Globus pallidus (tissue), 1 donor: ENCODE data around the gene SAMD13.

Source experiments
- DNase-seq: peaks from one replicate; pipeline ENCODE4 v3.0.0-alpha.2; 2015; ENCODE audit warnings: low spot score

SAMD13 gene, protein sequence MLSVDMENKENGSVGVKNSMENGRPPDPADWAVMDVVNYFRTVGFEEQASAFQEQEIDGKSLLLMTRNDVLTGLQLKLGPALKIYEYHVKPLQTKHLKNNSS

DNA sequence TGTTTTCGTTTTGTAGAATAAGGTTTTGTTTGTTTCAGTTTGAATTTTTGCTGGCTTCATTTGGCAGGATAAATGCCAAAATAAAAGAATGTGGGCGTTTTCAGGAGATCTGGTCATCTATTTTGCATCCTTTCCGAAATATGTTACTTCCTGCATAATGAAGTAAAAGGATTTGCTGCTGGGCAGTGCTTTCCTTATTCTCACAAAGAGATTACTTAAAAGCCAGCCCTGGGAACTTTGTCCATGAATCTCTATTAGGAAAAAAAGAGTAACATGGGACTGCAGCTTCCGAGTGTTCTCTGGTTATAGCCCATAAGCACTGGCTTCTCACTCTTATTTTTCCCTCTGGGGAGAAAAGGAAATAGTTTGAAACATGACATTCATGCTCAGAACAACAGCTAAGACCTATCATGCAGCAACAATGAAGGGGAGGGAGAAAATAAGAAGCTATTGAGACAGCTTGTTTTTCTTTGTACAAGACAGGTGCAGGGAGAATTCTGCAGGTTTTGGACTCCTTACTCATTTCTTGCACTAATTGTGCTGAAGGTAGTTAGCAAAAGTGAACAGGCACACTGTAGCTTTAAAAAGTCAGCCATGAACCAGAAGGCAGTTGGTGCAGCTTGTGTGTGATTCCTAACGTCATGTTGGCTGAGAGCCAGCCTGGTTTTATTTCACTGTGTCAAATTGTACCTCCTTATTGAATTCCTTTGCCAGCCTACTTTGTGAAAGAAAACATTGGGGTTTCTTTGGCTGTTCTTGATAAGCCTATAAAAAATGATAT is at the start of gene SAMD13:
TSS of gene SAMD13 (plus strand) at position 705 of the 781 bp plus-strand sequence. CDS start 1,527 bp downstream, outside the sequence.
- peak; percentile 87 for DNase-seq

DNA sequence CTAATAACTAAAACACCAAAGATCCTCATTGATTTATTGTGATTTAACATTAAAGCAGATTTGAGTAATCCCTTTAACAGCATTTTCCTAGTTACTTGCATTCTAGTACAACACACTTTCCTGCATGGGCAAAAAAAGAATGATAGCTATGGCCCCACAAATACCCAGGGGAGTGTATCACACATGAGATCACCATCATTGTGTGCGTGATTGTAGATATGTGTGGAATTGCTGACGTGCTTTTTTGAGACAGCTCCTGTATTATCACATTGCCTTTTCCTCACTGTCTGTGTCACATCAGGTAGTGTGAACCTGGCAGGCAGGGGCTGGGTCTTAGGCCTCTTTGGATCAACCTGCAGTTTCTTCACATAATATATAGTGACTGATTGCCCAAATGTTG is 48.5 kb upstream of the SAMD13 start:
- no peak for DNase-seq

DNA sequence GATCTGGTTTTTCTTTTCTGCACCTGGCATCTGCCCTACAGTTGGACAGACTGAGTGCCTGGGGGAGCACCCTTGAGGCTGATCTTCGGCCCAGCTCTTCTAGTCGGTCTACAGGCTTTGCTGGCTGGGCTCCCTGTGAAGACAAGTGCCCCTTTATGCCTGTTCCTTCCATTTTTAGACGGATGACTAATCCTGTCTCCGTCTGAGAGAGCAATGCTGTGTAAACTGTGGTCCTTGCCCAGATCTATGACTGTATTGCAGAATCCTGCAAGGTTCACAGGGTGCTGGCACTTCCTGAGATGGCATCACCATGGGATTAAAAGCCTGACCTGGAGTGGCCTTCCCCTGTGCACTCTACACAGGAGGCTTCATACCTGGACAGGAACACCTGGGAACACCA is 47.6 kb upstream of the SAMD13 start:
- peak; percentile 96 for DNase-seq

DNA sequence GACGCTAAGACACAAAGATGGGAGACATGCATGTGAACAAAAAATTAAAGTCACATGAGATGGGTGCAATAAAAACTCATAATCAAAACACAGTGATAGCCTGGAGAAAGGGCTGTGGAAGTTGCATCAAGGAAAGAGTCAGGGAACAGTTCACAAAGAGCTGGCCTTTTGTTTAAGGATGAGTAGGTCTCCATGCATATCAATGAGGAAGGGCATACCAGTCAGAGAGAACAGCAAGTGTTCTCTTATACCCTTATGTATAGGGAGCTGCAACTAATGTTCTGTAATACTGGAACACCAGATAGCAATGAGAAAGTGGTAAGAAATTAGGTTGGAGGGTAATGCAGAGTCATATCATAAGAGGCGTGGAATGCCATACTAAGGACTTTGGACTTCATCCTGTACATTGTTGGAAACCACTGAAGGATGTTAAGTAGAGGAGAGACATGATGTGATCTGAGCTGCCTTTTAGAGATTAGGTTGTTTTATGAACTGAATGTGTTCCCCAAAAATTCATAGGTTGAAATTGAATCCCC is 46.7 kb upstream of the SAMD13 start:
- no peak for DNase-seq

DNA sequence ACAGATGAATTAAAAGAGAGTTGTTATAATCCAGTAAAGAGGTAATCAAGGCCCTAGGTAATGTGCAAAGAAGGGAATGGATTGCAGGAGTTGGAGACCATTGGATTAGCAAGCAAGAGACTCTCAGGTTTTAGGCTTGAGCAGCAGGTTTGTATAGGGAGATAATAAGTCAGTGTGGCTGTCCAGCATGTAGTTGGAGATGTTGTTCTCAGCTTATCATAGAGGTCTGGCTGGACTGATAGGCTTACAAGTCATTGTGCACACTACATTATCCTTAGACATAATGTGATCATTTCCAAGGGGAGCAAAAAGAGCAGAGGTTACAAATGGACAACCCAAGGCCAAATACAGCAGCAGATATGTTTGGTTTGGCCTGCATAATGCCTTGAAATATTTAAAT is 45.9 kb upstream of the SAMD13 start:
- DNase-seq = no peak

DNA sequence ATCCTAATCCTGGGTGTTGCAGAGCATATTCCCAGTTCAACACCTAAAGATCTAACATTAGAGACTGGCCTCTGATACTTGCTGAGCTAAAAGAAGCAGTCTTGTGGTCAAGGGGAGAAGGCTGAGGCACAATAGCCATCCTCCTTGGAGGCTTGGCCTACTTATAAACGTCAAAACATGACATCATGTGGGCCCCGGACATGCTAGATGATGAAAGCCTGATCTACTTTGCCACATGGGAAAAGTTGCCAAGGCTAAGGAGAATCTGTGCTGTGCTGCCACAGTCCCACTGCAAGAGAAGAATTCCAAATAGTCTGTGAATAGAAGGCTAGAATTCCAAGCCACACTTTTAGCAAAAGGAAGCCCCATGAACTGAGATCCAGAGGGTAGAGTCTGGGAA is 43.9 kb upstream of the SAMD13 start:
- DNase-seq = no peak

DNA sequence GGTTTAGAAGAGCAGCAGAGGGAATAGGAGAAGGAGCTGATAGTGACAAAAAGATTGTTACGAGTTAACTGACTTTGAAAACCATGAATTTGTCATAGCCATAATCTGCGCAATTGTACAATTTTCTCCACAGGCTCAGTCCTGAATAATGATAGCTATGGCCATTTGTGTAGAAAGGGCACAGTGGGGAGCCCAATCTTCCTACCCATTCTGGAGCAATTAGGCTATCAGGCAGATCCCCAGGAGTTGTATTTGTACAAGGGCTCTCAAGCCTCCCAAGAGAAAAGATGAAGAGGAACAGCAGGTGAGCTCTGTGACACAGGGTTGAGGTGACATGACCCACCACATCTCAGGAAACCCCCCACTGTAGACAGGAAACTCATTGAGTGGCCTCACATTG is 42.1 kb upstream of the SAMD13 start:
- DNase-seq = no peak

DNA sequence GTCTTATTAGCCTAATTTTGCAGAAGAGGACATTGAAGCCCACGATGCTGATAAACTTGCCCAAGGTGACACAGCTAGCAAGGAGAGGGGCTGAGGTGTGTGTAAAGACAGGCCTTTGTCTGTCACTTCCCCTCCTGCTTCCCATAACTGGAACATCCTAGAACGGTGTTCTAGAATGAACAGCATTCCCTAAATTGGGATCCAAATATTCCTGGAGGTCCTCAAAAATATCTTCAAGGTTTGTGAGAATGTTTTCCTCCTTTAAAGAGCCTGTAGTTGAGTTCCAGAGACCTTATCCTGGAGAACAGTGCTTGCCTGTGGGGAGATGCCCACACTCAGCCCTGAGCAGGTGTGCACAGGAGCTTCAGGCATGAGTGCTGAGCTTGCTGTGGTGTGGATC is 41.5 kb upstream of the SAMD13 start:
- no peak for DNase-seq

DNA sequence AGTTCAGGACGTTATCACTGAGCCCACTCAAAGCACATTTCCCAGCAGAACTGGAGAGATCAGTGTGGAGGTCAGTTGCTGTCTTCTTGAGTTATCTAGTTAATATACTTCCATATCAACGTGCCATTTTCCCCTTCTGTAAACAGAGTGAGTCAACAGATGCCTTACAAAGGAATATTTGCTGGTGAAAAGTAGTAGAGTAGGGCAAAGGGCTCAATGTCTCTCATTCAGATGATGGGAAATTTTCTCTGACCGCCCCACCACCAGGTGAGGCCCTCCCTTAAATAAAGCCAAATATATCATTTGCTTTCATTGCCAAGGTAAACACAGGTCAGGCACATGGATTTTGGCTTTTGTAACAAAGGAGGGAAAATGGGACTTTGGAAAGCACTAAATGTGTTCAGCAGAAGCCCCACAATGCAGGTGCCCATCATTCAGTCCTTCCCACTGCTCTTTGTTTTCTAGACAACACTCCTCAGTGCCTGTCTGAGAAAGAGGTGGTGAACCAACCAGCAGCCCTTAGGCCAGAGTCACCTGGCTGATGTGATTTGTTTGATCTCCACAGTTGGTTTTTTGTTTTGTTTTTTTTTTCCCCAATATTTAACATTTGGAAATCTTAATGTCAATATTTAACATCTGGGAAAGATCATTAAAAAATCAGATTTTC is 40.5 kb upstream of the SAMD13 start:
- DNase-seq = no peak

DNA sequence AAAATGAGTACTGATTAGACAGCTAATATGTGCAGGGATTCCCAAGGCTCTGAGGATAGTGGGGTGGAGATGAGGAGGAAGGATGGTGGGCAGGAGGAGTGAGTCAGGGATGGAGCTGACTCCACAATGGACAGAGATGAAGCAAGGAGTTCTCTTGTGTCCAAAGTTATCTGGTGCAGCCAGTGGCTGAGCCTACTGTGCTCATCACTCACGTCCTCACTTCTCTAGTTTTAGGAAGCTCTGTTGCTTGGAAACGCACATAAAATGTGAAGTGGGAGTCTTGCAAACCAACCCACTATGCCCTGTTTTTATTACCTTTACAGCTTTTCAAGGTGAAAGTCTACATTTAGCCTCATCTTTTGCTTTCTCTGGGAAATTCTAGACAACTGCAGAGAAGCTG is 36.5 kb upstream of the SAMD13 start:
- no peak for DNase-seq

DNA sequence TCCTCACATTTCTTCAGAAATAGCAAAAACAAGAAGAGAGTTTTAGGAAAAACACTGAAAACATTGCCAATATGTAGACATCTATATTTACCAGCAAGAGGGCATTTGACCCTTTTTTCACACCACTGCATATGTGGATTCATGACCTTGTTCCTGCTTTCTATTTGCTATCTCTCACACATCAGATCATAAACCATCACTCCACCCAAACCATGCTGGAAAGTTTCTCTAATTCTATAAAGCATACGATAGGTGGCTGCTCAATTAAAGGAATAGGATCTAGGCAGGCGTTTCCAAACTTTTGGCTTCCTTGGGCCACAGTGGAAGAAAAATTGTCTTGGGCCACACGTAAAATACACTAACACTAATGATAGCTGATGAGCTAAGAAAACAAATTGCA is 35.6 kb upstream of the SAMD13 start:
- no peak for DNase-seq

DNA sequence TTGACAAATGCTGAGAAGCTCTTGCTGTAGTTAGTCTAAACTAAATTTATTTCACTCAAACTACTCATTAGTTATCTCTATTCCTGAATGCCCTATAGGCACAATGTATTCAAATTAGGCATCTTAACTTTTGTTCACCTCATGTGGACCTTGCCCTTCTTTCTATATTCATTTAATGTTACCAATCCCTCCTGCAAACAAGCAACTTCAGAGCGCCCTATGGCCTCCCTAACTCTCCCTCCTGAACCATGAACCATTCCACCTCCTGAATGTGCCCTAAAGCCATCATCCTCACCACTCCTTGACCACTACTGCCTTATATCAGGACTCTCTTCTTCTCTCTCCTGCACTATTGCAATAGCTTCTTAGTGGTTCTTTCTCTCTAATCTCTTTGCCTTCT is 34.8 kb upstream of the SAMD13 start:
- no peak for DNase-seq

DNA sequence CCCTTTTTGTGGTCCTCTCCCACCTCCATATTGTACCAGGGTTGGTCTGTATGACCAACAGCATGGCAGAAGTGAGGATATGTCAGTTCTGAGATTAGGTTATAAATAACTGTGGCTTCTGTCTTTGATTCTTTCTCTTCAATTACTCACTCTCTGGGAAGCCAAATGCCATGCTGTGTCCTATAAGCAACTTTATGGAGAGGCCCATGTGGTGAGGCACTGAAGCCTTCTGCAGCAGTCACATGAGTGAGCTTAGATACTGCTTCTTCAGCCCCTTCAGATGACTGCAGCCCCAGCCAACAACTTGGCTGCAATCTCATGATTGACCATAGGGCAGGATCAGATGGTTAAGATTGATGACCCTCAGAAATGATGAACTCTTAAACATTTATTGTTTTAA is 34.0 kb upstream of the SAMD13 start:
- DNase-seq = no peak

DNA sequence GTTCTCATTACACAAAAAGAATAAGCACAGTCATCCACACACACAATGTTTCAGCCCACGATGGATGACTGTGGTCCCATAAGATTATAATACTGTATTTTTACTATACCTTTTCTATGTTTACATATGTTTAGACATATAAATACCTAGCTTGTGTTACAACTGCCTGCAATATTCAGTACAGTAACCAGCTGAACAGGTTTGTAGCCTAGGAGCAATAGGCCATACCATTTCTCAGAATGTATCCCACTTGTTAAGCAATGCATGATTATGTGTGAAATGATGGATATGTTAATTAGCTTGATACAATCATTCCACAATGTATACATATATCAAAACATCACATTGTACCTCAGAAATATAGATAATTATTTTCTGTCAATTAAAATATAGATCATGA is 33.2 kb upstream of the SAMD13 start:
- DNase-seq = no peak

DNA sequence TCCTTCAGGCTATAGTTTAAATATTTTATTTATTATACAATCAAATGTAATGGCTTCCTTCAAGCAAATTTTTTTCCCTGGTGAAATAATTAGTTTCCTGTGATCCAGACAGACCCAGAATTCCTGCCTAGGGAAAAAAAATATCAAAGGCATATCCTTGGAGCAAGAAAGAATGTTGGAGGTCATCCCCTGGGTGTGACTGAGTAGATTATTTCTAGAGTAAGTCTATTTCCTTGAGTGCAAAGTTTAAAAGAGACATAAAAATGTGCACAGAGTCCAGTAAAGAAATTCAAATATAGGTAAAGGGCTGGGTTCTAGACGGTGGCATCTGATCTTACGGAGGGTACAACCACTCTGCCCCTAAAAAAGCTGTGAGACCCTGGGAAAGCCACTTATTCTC is 32.2 kb upstream of the SAMD13 start:
- DNase-seq = no peak

DNA sequence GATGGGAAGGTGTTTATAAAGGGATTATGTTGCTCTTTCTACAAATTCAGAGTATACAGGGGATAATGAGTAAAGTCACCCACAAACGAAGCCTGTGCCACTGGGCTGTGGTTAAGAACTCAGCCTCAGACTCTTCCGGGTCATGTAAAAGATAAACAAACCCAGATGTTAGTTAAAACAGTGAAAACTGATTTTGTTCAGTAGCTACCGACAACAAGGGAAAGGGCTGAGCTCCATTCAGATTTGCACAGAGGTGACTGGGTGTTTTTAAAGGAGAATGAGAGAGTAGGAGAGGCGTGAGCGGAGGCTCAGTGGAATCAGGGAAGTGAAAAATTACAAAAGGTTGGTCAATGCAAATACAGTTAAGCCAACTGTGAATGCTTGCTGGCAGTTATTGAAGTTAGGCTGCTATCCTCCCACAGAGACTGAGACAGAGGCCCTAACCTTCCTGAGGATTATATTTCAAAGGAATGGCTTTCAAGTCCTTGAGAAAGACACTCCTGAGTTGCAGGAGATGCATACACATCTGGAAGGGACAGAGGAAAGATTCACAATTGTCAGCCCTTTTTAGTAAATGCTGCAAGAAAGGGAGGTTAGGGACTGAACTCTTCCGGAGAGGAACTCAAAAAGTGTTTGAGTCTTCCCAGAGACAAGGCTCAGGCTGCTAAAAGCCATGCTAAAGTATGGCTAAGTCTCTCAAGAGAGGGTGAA is 29.9 kb upstream of the SAMD13 start:
- DNase-seq = no peak

DNA sequence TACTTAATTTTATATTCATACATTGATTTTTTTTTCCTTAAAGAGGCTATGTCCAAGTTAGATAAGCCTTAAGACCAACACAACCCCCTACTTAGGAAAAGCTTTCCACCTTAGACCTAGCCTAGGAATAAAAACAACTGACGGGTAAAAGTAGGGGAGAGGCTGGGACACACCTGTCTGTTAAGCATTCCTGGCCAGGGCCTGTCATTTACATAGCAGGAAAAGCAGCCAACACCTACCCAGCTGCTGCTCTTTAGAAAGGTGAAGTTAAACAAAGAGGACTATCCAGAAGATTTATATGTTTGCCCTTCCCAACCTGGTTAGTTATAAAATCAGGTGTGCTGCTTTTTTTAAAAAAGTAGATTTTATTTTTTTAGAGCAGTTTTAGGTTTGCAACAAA is 29.1 kb upstream of the SAMD13 start:
- DNase-seq = no peak

DNA sequence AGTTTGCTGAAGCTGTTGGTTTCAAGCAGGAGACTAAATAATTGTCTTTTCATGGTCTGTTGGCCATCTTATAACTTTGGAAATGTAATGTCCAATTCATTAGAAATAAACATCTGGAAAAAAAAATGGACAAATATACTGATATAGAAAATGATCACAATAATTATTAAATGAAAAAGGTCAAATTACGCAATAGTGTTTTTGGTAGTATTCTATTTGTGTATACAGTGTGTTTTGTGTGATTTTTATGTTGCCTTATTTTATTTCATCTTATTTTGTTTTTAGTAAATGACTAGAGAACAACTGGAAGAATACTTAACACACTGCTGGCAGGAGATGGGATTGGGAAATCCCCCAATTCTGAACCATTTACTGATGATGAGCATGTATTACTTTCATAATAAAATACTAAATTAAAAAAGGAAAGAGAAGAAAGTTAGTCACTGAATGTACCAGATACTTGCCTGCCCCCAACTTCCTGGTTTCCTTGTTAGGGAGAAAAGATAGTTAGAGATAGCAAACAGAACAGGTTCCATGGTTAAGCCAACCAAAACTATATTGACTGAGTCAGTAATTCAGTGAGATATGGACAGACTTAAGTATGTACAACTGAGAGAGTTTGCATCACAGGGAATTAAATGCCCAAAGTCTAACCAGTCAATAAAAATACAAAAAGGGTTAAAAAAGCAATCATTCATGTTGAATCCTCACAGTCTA is 24.0 kb upstream of the SAMD13 start:
- DNase-seq = no peak

DNA sequence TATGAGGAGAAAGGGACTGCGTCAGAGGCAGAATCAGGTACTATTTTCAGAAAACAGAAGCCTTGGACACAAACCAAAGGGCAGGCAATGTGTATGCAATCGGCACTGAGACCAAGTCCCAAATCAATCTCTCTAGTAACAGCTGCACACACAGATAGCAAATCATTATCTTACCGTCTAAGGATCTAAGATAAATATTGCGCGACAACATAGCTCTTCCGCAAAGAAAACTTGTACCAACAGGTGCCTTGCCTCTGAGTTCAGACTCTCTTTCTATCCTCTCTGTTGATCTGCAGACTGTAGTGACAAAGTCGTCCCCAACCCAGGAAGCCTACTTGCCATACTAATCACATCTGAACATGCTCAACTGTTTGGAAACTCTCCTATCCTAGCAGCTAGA is 22.6 kb upstream of the SAMD13 start:
- no peak for DNase-seq

DNA sequence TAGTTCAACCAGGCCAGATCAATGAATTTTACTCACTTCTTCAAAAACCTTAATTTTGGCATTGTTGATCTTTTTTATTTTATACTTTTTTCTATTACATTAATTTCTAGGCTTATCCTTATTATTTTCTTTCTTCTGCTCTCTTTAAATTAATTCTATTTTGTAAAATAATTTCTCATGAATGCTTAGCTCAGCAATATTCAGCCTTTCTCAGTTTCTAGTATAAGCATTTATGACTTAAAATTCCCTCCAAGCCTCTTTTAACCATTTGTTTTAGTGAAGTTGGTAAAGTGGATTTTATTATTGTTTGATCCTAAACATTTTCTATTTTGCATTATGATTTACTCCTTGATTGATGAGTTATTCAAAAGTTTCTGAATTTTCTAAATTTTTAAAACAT is 20.6 kb upstream of the SAMD13 start:
- no peak for DNase-seq

DNA sequence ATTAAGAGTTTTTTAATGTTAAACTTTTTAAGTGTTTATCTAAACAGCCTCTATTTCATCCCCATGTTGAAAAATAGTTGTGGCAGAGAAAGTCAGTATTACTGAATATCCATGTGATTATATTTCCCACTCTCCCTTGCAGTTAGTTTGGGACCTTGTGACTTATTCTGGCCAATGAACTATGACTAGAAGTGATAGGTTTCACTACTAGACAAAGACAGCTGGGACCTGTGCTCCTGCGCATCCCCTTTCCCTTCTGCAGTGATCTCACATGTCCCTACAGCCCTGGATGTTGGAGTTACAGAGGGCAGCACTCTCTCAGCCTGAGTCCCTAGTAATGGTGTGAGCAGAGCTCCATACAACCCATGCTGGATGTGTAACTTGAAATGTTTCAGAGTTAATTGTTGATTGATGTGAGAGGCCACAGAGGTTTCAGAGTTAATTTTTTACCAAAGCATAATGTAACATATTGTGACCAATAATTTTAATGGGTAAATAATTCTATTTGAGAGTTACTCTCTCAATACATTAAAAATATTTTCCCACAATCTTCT is 18.7 kb upstream of the SAMD13 start:
- no peak for DNase-seq

DNA sequence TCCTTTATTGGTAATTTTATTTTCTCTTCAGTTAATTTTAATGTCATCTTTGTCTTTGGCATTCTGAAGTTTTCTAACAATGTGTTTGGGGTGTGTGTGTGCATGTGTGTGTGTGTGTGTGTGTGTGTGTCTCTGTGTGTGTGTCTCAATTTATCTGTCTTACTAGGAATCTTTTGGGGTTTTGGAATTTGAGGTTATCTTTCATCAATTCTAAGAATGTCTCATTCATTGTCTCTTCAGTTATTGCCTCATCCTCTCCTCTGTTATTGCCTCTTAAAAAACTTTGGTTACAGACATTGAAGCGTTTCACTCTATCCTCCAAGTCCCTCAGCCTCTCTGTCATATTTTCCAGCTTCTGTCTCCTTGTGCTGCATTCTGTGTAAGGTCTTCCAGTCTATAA is 18.1 kb upstream of the SAMD13 start:
- DNase-seq = no peak
